HG03196 (cell line): Measurements from ENCODE around the gene PPP1R15A.
"Not testable (repeated sequence)": the region's sequence is repeated elsewhere in the genome, so short reads cannot be mapped to it uniquely, and the experiment has no call there.

Experiments
- ATAC-seq: cut with Tn5 transposase; IDR thresholded peaks from one replicate; pipeline ENCODE4 v1.9.1; 2021; ENCODE audit not compliant: unreplicated experiment

The PPP1R15A gene

GRCh38 chr19:48879025-48879637 lies 6.9 kb downstream of the PPP1R15A start:
- ATAC-seq, result no peak

DNA sequence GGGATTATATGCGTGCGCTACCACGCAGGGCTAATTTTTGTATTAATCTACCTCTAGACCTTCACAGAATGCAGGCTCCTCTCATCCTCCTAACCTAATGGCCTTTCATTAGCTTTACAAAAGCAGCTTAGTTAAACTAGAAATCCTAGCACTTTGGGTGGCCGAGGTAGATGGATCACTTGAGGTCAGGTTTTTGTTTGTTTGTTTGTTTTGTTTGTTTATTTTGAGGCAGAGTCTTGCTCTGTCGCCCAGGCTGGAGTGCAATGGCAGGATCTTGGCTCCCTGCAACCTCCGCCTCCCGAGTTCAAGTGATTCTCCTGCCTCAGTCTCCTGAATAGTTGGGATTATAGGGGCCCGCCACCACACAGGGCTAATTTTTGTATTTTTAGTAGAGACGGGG lies 7.5 kb downstream of the PPP1R15A start:
- not testable (repeated sequence) for ATAC-seq

- ATAC-seq, result no peak
These were observed 9.8 kb downstream of the PPP1R15A start for GRCh38 chr19:48881741-48882657.

DNA sequence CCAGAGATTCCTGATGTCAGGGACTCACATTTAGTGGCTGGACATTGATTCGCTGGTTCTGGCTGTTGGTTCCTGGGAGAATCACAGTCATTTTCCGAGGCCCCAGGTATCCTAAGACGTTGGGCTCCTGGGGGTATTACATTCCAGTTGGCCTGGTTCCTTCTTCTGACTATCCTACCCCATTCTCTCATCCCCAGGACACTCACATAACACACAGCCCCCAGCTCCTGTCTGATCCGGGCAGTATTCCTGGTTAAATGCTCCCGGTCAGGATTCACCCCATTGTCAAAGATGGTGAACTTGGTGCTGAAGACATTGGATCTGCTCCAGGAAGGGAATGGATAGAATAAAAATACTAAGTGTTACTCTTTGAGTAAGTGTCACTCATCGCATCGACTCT lies 11.5 kb downstream of the PPP1R15A start:
- ATAC-seq, result no peak

DNA sequence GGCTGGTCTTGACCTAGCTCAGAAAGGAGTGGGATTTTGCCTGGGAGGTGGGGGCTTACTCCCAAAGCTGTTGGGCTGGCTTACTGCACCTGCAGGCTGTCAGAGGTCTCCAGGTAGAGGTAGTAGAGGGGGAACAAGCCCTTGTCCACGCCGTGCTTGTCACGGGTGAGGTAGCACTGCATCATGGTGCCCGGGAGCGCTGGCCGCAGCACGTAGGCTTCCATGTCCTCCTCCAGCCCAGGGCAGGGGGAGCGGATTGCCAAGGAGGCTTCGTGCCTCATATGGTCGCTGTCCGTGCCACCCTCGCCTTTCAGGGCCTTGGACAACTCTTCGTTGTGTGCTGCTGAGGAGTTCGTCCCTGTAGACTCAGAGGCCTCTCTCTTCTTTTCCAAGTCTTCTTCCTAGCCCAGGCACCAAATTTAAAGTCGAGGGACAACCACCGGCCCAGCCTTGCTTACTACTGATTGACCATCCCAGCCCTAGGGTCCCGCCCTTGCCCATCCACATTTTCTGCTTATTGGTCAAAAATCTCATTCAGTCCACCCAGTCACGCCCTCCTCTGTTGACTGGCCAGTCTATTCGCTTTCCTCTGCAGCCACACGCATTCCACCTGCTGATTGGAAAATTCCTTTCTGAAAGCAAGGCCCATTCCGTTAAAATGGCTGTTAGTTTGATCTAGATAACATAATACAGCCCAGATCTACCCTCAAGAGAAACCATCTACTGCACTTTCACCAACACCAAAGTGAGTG lies 15.8 kb downstream of the PPP1R15A start:
- ATAC-seq, result no peak

GRCh38 chr19:48889496-48889895 lies 17.3 kb downstream of the PPP1R15A start:
- not testable (repeated sequence) for ATAC-seq

DNA sequence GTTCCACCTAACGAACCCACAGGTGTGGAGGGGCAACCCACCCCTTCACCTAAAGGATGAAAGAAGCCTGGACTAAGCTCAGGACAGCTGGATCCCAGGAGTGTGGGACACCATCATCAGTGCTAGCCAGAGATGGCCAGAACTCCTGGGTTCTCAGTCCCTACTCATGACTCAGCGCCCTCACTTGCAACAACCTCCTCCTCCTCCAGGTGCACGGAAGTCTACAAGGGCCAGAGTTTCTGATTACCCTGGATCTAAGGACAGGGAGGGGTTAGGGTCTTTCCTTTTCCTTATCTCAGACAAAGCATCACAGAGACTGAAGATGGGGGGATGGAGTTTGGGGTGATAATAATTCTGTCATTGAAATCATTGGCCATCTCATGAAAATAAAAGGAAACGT lies 18.3 kb downstream of the PPP1R15A start:
- no peak for ATAC-seq

DNA sequence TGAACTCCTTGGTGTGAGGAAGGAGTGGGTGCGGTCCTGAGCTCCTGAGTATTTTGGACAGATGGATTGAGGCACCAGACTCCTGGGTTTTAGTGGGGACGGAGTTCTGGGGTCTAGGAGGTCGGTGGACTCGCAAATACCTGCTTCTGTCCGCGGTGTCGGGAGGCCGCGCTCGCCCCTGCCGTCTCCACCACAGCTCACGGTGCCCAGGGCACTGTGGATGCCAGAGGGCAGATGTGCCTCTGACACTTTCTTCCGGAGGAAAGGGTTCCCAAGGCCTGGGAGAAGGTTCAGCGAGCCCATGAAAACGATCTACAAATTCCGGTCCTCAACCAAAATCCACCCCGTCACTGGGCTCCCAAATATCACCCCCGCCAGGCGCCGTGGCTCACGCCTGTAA lies 23.0 kb downstream of the PPP1R15A start:
- ATAC-seq, result no peak

- no peak for ATAC-seq
These were observed 24.0 kb downstream of the PPP1R15A start for GRCh38 chr19:48896191-48896720.

- no peak for ATAC-seq
These were observed 25.0 kb downstream of the PPP1R15A start for GRCh38 chr19:48897181-48897580.

GRCh38 chr19:48899386-48899749 lies 27.1 kb downstream of the PPP1R15A start:
- not testable (repeated sequence) for ATAC-seq

- peak; percentile 86 for ATAC-seq
These were observed 27.7 kb downstream of the PPP1R15A start, which contains the start of gene NUCB1 for GRCh38 chr19:48899781-48900476. Gene NUCB1 (plus strand): TSS chr19:48900312. CDS start chr19:48900797, 485 bp downstream.

- ATAC-seq, result no peak
These were observed 28.5 kb downstream of the PPP1R15A start for GRCh38 chr19:48900477-48901406.

DNA sequence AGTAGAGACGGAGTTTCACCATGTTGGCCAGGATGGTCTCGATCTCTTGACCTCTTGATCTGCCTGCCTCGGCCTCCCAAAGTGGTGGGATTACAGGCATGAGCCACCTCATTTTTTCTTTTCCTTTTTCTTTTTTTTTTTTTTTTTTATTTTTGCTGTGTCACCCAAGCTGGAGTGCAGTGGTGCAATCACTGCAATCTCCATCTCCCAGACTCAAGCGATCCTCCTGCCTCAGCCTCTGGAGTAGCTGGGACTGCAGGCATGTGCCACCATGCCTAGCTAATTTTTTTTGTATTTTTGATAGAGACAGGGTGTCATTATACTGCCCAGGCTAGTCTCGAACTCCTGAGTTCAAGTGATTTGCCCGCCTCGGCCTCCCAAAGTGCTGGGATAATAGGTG lies 30.1 kb downstream of the PPP1R15A start:
- ATAC-seq, result not testable (repeated sequence)

GRCh38 chr19:48903788-48904187 lies 31.6 kb downstream of the PPP1R15A start:
- ATAC-seq, result not testable (repeated sequence)

DNA sequence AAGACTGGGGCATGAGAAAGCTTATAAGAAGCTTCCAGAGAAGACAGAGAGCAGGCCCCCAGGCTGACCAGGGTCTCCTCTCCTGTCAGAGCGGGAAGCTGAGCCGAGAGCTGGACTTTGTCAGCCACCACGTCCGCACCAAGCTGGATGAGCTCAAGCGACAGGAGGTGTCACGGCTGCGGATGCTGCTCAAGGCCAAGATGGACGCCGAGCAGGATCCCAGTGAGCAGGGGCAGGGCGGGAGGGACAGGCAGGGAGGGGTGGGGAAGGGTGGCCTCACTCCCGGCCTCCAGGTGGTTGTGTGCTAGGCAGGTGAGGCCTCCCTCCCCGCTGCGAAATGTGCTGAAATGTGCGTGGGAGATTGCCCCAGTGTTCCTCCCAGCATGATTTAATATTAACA lies 33.4 kb downstream of the PPP1R15A start:
- no peak for ATAC-seq

DNA sequence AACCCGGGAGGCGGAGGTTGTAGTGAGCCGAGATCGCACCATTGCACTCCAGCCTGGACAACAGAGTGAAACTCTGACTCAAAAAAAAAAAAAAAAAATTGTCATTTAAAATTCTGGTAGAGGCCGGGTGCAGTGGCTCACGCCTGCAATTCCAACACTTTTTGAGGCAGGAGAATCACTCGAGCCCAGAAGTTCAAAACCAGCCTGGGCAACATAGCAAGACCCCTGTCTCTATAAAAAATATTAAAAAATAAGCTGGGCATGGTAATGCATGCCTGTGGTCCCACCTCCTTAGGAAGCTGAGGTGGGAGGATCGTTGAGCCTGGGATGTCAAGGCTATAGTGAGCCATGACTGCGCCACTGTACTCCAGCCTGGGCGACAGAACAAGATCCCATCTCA lies 34.1 kb downstream of the PPP1R15A start:
- ATAC-seq, result no peak

- ATAC-seq, result no peak
These were observed 35.5 kb downstream of the PPP1R15A start for GRCh38 chr19:48907671-48908070.

GRCh38 chr19:48909424-48910077 lies 37.3 kb downstream of the PPP1R15A start:
- not testable (repeated sequence) for ATAC-seq
